HepG2 (cell line): ENCODE data around the gene MADCAM1. TPM values are rescaled to one million over a fixed set of nuclear protein-coding genes. Genes with fewer than 3 reads are reported as not detected.

Experiments used
- ATF3 ChIP-seq: sonication (generic); formaldehyde crosslinking; IDR thresholded peaks from 2 replicates; pipeline ENCODE4 v1.4.0; 2020; ENCODE audit warnings: missing genetic modification reagents
- DDIT3 ChIP-seq: sonication (generic); formaldehyde crosslinking; IDR thresholded peaks from 2 replicates; pipeline ENCODE4 v1.4.0; 2020; ENCODE audit warnings: mild to moderate bottlenecking, missing genetic modification reagents
- HDAC2 ChIP-seq: sonication (generic); formaldehyde crosslinking; IDR thresholded peaks from 2 replicates; pipeline ENCODE4 v1.4.0; 2020; ENCODE audit warnings: missing genetic modification reagents
- IRX3 ChIP-seq: sonication (generic); formaldehyde crosslinking; IDR thresholded peaks from 2 replicates; pipeline ENCODE4 v1.8.1; 2023; ENCODE audit warnings: mild to moderate bottlenecking, low read depth, missing genetic modification reagents, borderline replicate concordance
- JUN ChIP-seq: sonication (generic); formaldehyde crosslinking; IDR thresholded peaks from 2 replicates; pipeline ENCODE4 v1.4.0; 2020; ENCODE audit warnings: mild to moderate bottlenecking, missing genetic modification reagents
- MATR3 ChIP-seq: sonication (generic); formaldehyde crosslinking; IDR thresholded peaks from 2 replicates; pipeline ENCODE4 v1.4.0; 2020; ENCODE audit warnings: missing genetic modification reagents
- PLRG1 ChIP-seq: fragments of 450-650 bp; conservative IDR thresholded peaks from 2 replicates; pipeline ENCODE4 v1.6.1; 2016
- POGK ChIP-seq: sonication (generic); formaldehyde crosslinking; conservative IDR thresholded peaks from 2 replicates; pipeline ENCODE4 v1.8.0; 2022; ENCODE audit warnings: mild to moderate bottlenecking, moderate library complexity, missing genetic modification reagents
- POLR2A ChIP-seq, 2 experiments: IDR thresholded peaks; 2 replicates each; pipeline ENCODE4 v1.6.1; 2011; ENCODE audit warnings: low read depth in 2 of 2, low read length in 2 of 2, mild to moderate bottlenecking in 1 of 2, moderate library complexity in 1 of 2; ENCODE audit not compliant: insufficient read depth in 1 of 2
- RBM22 ChIP-seq: fragments of 200-400 bp; formaldehyde crosslinking; optimal IDR thresholded peaks from 2 replicates; pipeline ENCODE3; 2017; ENCODE audit warnings: mild to moderate bottlenecking, low read length, moderate library complexity
- SP140L ChIP-seq: sonication (generic); formaldehyde crosslinking; IDR thresholded peaks from 2 replicates; pipeline ENCODE4 v1.4.0; 2020; ENCODE audit warnings: missing genetic modification reagents, borderline replicate concordance
- SSRP1 ChIP-seq: IDR thresholded peaks from 2 replicates; pipeline ENCODE4 v1.6.1; 2016; ENCODE audit warnings: control low read depth
- TEAD2 ChIP-seq: sonication (generic); formaldehyde crosslinking; IDR thresholded peaks from 2 replicates; pipeline ENCODE4 v1.9.0; 2021; ENCODE audit warnings: missing genetic modification reagents
- THYN1 ChIP-seq: sonication (generic); formaldehyde crosslinking; IDR thresholded peaks from 2 replicates; pipeline ENCODE4 v1.8.1; 2023; ENCODE audit warnings: low read depth, mild to moderate bottlenecking, moderate library complexity, missing genetic modification reagents, borderline replicate concordance
- U2AF2 ChIP-seq: fragments of 200-400 bp; formaldehyde crosslinking; IDR thresholded peaks from 2 replicates; pipeline ENCODE4 v1.6.1; 2017; ENCODE audit warnings: low read depth, mild to moderate bottlenecking, low read length
- ZBTB33 ChIP-seq: sonication (generic); formaldehyde crosslinking; IDR thresholded peaks from 2 replicates; pipeline ENCODE4 v1.4.0; 2020; ENCODE audit warnings: missing genetic modification reagents
- ZFP36L2 ChIP-seq: sonication (generic); formaldehyde crosslinking; IDR thresholded peaks from 2 replicates; pipeline ENCODE4 v1.4.0; 2020; ENCODE audit warnings: missing genetic modification reagents
- ZNF30 ChIP-seq: sonication (generic); formaldehyde crosslinking; IDR thresholded peaks from 2 replicates; pipeline ENCODE4 v1.5.0; 2020; ENCODE audit warnings: mild to moderate bottlenecking, missing genetic modification reagents
- ZNF512 ChIP-seq: sonication (generic); formaldehyde crosslinking; IDR thresholded peaks from 2 replicates; pipeline ENCODE4 v1.4.0; 2020; ENCODE audit warnings: mild to moderate bottlenecking, missing genetic modification reagents
- ZNF644 ChIP-seq: IDR thresholded peaks from 2 replicates; pipeline ENCODE4 v1.6.1; 2016; ENCODE audit warnings: low read depth
- ZNF710 ChIP-seq: sonication (generic); formaldehyde crosslinking; IDR thresholded peaks from 2 replicates; pipeline ENCODE4 v1.5.0; 2020; ENCODE audit warnings: mild to moderate bottlenecking, missing genetic modification reagents, borderline replicate concordance
- ZNF768 ChIP-seq: sonication (generic); formaldehyde crosslinking; IDR thresholded peaks from 2 replicates; pipeline ENCODE4 v1.4.0; 2020; ENCODE audit warnings: missing genetic modification reagents
- ZNF776 ChIP-seq: sonication (generic); formaldehyde crosslinking; IDR thresholded peaks from 2 replicates; pipeline ENCODE4 v1.4.0; 2020; ENCODE audit warnings: mild to moderate bottlenecking, missing genetic modification reagents
- polyA plus RNA-seq, 8 experiments: library from polyadenylated mRNA; depleted of rRNA in 3 of 8; stranded (reverse) in 7 of 8; unstranded in 1 of 8; fragments of >200 nt; fragmentation: Illumina TruSeq in 4 of 8; extraction: Trizol in 4 of 8; gene quantifications; 2 replicates each; pipeline versions ENCODE4 v1.2.1 to v1.2.3, GENCODE V29; 2011 to 2016; ENCODE audit warnings: low read depth in 4 of 8, missing spikeins in 1 of 8, mixed read lengths in 1 of 8; ENCODE audit not compliant: insufficient read depth in 1 of 8
- total RNA-seq, 5 experiments: library from RNA; depleted of rRNA; stranded (reverse); fragments of >200 nt; fragmentation: Illumina TruSeq; extraction: Trizol; gene quantifications; 2 replicates each; pipeline ENCODE4 v1.2.3, GENCODE V29; 2016; ENCODE audit warnings: low read depth in 1 of 5

MADCAM1 gene
- total and polyA plus RNA-seq, 2 of the 13 experiments (the other 11 are each of a cell fraction or from before 2014, with no cell fraction given): 0.29 to 0.33 TPM

GRCh38 chr19:494171-495080, 1.9 kb upstream of the MADCAM1 start (continued):
- TF ChIP-seq RBM22 (no peak), TEAD2 (CRISPR knock-in tag) (no peak), ZNF768 (CRISPR knock-in tag) (peak; percentile 11; the same call in 1 of the 2 replicates), ZFP36L2 (CRISPR knock-in tag) (no peak), IRX3 (CRISPR knock-in tag) (no peak), ZNF644 (CRISPR knock-in tag) (no peak), ZBTB33 (no peak), DDIT3 (CRISPR knock-in tag) (no peak), POLR2A (IDR thresholded peaks at IDR 0.05; ENCODE audit: insufficient read depth in 1 of 2, low read depth in 2 of 2, low read length in 2 of 2) (0 out of 4 replicates have a peak, but pooled peaks of 1 of the 2 experiments have one; percentile 36), U2AF2 (no peak), PLRG1 (no peak), ZNF512 (CRISPR knock-in tag) (no peak), ZNF710 (no peak), ATF3 (CRISPR knock-in tag) (no peak), POGK (CRISPR knock-in tag) (no peak), JUN (CRISPR knock-in tag) (no peak), SP140L (no peak), HDAC2 (CRISPR knock-in tag) (no peak), THYN1 (CRISPR knock-in tag) (no peak), ZNF776 (CRISPR knock-in tag) (peak; percentile 25; the same call in 1 of the 2 replicates), SSRP1 (no peak), ZNF30 (CRISPR knock-in tag) (no peak), MATR3 (CRISPR knock-in tag) (no peak)
